AG20443 (cell line): ENCODE data around the gene ANKRD42.
A peak's percentile ranks its signal among the peaks of the same experiment; 100 is the strongest.

Experiments
- DNase-seq: peaks from one replicate; pipeline ENCODE4 v3.0.0; 2012; ENCODE audit warnings: low spot score, mixed read lengths

The ANKRD42 gene

DNA sequence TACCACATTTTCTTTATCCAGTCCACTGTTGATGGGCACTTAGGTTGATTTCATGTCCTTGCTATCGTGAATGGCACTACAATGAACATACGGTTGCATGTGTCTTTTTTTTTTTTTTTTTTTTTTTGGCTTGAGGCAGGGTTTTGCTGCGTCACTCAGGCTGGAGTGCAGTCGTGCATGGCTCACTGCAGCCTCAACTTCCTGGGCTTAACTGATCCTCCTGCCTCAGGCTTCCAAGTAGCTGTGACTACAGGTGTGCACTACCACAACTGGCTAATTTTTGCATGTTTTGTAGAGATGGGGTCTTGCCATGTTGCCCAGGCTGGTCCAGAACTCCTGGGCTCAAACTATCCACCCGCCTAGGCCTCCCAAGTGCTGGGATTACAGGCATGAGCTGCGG lies 94.1 kb downstream of the ANKRD42 start:
- DNase-seq = no peak

DNA sequence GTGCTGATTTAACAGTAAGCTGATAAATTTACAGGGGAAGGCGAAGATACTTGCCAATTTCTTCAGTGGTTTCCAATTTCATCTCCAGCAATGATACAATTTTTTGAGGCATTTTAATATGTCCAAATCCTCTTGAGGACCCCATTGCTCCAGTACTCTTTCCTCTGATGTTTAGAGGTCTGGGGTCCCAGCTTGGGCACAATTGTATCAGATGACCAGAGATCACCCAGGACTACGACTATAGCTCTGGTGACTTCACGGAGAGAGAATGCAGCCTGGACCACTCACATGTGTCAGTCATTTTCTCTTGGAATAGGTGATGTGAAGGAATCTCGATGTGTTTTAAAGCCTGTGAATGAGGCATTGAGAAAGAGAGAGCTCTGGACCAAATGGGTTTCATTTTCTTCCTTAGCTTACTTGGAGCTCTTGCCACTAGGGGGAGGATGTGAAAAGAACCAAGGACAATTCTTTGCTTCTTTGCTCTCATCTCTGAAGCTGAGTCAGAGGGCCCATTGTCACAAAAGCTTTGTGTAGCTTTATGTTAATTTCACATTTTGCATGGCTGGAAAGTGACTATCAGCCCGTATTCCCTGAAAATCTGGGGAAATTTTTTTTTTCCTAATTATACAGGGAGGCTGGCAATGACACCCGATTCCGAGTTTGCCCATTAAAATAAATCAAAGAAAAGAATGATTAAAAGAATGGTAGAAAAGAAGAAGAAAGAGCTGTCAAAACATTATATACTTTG lies 99.4 kb downstream of the ANKRD42 start:
- peak; percentile 78 for DNase-seq

DNA sequence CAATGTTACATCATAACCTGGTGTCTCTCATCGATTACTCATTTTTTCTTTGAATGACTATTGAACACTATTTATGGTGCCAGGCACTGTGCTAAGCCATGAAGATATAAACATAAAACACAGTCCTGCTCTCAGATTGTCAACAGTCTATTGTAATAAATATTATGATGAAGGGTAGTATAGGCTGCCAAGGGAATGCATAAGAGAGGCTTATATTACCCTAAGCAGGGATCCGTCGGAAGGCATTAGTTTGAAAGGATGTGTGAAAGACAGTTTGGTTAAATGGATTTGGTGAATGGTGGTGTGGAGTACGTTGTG lies 99.9 kb downstream of the ANKRD42 start:
- no peak for DNase-seq

DNA sequence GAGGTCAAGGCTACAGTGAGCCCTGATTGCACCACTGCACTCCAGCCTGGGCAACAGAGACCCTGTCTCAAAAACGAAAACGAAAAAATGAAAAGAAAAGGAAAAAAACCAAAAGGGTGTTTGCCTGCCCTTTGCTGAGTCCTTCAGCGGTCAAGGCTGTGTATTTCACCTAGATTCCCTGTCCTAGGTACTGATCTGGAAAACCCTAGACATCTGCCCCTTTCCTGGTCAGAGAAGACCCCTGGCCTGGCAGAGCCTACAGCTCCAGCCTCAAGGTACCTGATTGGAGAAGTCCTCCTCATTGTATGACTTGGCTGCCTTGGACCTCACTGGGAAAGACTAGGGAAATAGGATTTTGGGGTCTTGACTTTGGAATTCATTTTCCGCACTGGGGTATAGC lies 100.7 kb downstream of the ANKRD42 start:
- DNase-seq = no peak
